ENCODE data around the gene URI1.
"Not testable (repeated sequence)": the region's sequence is repeated elsewhere in the genome, so short reads cannot be mapped to it uniquely, and the experiment has no call there.

The URI1 gene, protein sequence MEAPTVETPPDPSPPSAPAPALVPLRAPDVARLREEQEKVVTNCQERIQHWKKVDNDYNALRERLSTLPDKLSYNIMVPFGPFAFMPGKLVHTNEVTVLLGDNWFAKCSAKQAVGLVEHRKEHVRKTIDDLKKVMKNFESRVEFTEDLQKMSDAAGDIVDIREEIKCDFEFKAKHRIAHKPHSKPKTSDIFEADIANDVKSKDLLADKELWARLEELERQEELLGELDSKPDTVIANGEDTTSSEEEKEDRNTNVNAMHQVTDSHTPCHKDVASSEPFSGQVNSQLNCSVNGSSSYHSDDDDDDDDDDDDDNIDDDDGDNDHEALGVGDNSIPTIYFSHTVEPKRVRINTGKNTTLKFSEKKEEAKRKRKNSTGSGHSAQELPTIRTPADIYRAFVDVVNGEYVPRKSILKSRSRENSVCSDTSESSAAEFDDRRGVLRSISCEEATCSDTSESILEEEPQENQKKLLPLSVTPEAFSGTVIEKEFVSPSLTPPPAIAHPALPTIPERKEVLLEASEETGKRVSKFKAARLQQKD

DNA sequence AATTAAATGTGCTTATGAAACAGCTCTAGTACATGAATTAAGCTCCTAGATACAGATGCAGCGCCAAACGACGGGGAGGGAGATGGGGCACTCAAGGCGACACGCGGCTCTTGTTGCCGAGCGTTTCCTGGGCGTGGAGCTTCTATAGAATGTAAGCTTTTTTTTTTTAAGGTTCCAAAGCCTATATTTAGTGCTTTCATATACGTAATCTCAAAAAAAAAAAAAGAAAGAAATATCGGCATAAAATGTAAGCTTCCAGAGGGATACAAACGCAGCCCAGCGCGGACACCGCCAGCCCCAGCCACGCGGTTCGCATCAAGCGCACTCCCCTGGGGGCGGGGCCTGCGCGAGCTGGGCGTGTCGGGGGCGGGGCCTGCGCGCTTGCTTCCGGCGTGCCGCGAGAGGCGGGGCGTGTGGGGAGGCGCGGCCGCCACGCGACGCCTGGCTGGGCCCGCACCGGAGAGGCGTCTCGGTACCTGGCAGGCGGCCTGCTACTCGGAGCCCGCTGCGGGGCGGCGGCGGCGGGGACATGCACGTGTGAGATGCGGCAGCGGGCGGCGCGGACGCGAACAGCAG, at the start of gene URI1:
Gene URI1, plus strand, starts transcription at position 412 of the 576 bp plus-strand sequence. CDS start 309 bp downstream, outside the sequence.
- Histone ChIP-seq H3K4me3 (peak within 1 kb of the TSS; percentile 100), H3K9ac (ENCODE audit: insufficient read length) (peak within 1 kb of the TSS; percentile 91), H3K9me3 (ENCODE audit: low read depth, low read length) (no peaks in the 10 kb centered on the region), H3K36me3 (ENCODE audit: insufficient read depth, low read length) (0 out of 2 replicates have a peak, but pooled peaks cover 3% of the 10 kb centered on the region), H3K27ac (peak within 1 kb of the TSS; percentile 69; the same call in 1 of the 2 replicates)
- no peak for DNase-seq (ENCODE audit: low read depth, low spot score)
- TF ChIP-seq POLR2AphosphoS5 (IDR thresholded peaks at IDR 0.05; ENCODE audit: borderline replicate concordance, low read depth, low read length) (peak; percentile 91), EZH2 (IDR thresholded peaks at IDR 0.05) (no peak), FOXP2 (optimal IDR thresholded peaks at IDR 0.05; ENCODE audit: control extremely low read depth, extremely low read length, insufficient read depth) (no peak)

DNA sequence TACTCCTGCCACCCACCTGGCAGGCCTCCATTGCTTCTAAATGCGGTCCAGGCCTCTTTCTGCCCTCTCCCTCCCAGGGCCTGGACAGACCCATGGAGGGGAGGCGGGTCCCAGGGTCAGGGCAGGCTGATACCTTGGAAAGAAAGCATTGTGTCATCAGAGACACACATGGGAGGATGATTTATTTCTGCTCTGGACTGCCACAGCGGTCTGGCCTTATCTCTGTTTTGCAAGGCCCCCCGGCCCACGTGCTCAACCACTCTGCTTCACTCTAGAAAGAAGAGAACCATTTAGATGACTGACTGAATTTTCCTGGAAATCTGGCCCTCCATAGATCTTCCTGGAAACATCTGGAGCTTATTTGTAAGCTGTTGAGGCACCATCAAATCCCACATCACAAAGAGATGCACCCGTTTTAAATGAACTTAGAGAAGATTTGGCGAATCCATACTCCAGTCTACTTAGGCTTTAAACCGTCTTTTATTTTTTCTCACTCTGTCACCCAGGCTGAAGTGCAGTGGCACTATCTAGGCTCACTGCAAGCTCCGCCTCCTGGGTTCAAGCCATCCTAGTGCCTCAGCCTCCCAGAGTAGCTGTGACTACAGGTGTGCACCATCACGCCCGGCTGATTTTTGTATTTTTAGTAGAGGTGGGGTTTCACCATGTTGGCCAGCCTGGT, 48.3 kb upstream of the URI1 start:
- Histone ChIP-seq H3K36me3 (ENCODE audit: insufficient read depth, low read length) (no peaks in the 10 kb centered on the region), H3K9me3 (ENCODE audit: low read depth, low read length) (no peaks in the 10 kb centered on the region), H3K4me3 (no peak overlapping the region), H3K27ac (no peak overlapping the region), H3K9ac (ENCODE audit: insufficient read length) (no peak overlapping the region)
- no peak for TF ChIP-seq FOXP2 (optimal IDR thresholded peaks at IDR 0.05; ENCODE audit: control extremely low read depth, extremely low read length, insufficient read depth)
- no peak for TF ChIP-seq POLR2AphosphoS5 (IDR thresholded peaks at IDR 0.05; ENCODE audit: borderline replicate concordance, low read depth, low read length)
- TF ChIP-seq EZH2 (IDR thresholded peaks at IDR 0.05) = no peak
- DNase-seq (ENCODE audit: low read depth, low spot score) = no peak

DNA sequence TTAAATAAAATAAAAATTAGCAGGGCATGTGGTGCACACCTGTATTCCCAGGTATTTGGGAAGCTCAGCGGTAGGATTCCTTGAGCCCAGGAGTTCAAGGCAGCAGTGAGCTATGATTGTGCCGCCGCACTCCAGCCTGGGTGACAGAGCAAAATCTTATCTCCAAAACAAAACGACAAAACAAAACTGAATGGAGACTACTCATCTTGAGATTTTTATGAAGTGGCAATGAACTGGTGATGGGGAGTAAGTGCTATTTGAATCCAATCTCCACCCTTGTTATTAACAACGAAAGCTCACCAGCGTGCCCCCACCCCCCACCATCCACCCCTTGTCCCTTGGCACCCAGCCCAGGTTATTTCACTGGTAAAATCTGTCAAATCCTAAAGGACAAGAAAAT, 45.2 kb upstream of the URI1 start:
- no peak for DNase-seq (ENCODE audit: low read depth, low spot score)
- TF ChIP-seq FOXP2 (optimal IDR thresholded peaks at IDR 0.05; ENCODE audit: control extremely low read depth, extremely low read length, insufficient read depth) (no peak), POLR2AphosphoS5 (IDR thresholded peaks at IDR 0.05; ENCODE audit: borderline replicate concordance, low read depth, low read length) (no peak), EZH2 (IDR thresholded peaks at IDR 0.05) (no peak)
- H3K27ac ChIP-seq = no peak overlapping the region

DNA sequence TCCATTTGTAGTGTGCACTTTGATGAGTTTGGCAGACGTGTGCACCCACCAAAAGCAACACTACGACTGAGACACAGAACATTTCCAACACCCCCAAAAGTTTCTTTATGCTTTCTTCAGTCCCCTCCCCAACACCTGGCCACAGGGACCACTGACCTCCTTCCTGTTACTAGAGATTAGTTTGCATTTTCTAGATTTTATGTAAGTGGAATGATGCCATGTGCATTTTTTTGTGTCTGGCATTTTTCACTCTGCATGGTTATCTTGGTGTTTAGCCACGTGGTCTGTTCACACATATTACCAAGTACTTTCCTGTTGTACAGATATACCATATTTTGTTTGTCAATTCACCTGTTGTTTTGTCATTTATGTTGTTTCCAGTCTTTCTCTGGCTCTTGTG, 44.6 kb upstream of the URI1 start:
- TF ChIP-seq POLR2AphosphoS5 (IDR thresholded peaks at IDR 0.05; ENCODE audit: borderline replicate concordance, low read depth, low read length) = no peak
- TF ChIP-seq EZH2 (IDR thresholded peaks at IDR 0.05) = no peak
- no peak for TF ChIP-seq FOXP2 (optimal IDR thresholded peaks at IDR 0.05; ENCODE audit: control extremely low read depth, extremely low read length, insufficient read depth)
- no peak overlapping the region for H3K4me3 ChIP-seq

More for the DNA sequence above, 45.2 kb upstream of the URI1 start:
- Histone ChIP-seq H3K9ac (ENCODE audit: insufficient read length) (no peak overlapping the region), H3K9me3 (ENCODE audit: low read depth, low read length) (no peaks in the 10 kb centered on the region), H3K4me3 (no peak overlapping the region), H3K36me3 (ENCODE audit: insufficient read depth, low read length) (no peaks in the 10 kb centered on the region)

DNA sequence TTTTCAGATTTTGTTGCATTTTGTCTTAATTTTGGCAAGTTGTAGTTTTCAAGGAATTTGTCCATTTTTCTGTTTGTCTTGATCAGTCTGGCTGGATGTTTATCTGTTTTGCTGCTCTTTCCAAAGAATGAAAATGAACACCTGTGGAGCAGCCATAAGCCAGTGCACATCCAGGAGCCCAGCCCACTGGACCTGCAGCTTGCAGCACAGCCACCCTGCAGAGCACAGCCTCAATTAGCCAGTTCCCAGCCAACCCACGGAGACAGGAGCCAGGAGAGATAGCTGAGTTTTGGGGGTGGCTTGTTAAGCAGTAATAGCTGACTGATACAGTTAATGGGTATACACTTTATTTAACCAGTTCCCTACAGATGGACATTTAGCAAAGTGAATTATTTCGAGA, 38.0 kb upstream of the URI1 start:
- Histone ChIP-seq H3K27ac (no peak overlapping the region), H3K4me3 (no peak overlapping the region), H3K36me3 (ENCODE audit: insufficient read depth, low read length) (no peaks in the 10 kb centered on the region), H3K9me3 (ENCODE audit: low read depth, low read length) (no peaks in the 10 kb centered on the region), H3K9ac (ENCODE audit: insufficient read length) (no peak overlapping the region)
- TF ChIP-seq EZH2 (IDR thresholded peaks at IDR 0.05) = no peak
- TF ChIP-seq POLR2AphosphoS5 (IDR thresholded peaks at IDR 0.05; ENCODE audit: borderline replicate concordance, low read depth, low read length) = no peak
- no peak for TF ChIP-seq FOXP2 (optimal IDR thresholded peaks at IDR 0.05; ENCODE audit: control extremely low read depth, extremely low read length, insufficient read depth)
- no peak for DNase-seq (ENCODE audit: low read depth, low spot score)

More for the DNA sequence above, 44.6 kb upstream of the URI1 start:
- Histone ChIP-seq H3K36me3 (ENCODE audit: insufficient read depth, low read length) (no peaks in the 10 kb centered on the region), H3K9ac (ENCODE audit: insufficient read length) (no peak overlapping the region), H3K9me3 (ENCODE audit: low read depth, low read length) (no peaks in the 10 kb centered on the region), H3K27ac (no peak overlapping the region)
- no peak for DNase-seq (ENCODE audit: low read depth, low spot score)

DNA sequence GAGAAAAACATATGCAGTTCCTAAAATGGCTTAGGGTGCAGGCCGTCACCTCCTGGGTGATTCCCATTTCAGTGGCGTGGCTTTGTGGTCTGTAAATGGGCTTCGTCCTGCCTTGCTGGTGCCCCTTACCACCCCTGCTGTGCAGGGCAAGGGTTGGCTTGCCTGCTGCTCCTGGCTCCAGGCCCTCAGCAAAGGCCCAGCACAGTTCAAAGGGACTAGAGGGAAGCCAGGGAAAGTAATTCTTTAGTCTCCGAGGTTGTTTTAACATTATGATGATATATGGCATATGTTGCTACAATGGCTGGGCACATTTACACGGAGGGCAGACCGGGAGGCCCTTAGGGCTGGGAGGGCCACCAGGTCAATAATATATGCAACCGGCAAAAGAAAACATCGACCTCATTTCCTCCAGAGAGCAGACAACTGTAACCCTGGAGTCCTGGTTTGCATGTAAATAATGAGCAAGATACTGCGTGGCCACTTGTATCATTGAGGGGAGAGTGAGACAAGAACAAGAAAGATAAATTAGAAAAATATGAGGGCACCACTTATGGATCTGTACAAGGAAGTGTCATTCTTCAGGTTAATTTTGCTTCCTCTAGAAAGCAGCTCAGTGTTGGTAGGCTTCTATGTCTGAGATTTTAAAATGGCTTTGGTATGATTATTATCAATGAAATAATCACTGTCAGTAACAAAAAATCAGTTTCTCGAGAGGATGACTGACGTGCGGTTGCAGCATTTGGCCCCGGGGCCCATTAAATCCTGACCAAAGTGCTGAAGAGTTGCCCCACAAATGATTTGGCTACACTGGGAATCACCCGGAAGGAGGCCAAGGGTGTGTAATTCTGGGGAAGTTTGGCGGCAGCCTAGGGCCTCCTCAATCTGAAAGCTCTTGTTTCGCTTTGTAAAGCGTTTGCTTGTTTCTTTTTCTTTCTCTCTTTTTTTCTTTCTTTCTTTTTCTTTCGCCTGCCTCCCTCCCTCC, 32.8 kb upstream of the URI1 start:
- Histone ChIP-seq H3K27ac (peak overlapping the region; percentile 94), H3K9me3 (ENCODE audit: low read depth, low read length) (no peaks in the 10 kb centered on the region), H3K4me3 (peak overlapping the region; percentile 44; the same call in 1 of the 2 replicates), H3K36me3 (ENCODE audit: insufficient read depth, low read length) (no peaks in the 10 kb centered on the region), H3K9ac (ENCODE audit: insufficient read length) (no peak overlapping the region)
- no peak for TF ChIP-seq FOXP2 (optimal IDR thresholded peaks at IDR 0.05; ENCODE audit: control extremely low read depth, extremely low read length, insufficient read depth)
- no peak for TF ChIP-seq EZH2 (IDR thresholded peaks at IDR 0.05)
- TF ChIP-seq POLR2AphosphoS5 (IDR thresholded peaks at IDR 0.05; ENCODE audit: borderline replicate concordance, low read depth, low read length) = no peak
- no peak for DNase-seq (ENCODE audit: low read depth, low spot score)

DNA sequence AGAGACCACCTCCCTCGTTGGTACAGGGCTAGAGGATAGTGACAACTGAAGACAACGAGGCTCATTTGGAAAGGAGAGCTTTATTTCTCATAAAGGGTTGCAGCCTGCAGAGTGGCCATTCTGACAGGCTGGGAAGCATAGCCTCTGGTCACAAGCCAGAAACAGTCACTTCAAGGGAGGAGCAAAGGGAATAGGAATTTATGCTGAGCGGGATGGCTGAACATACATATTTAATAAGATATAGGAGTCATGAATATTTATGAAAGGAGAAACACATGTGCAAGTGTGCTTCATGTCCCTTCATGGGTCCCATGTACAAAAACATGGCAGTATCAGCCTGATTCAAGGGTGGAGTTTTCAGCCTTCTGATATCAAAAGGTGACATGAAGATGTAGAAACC, 27.1 kb upstream of the URI1 start:
- Histone ChIP-seq H3K4me3 (peak overlapping the region; percentile 38; the same call in 1 of the 2 replicates), H3K27ac (0 out of 2 replicates have a peak overlapping the region, but pooled peaks have one; percentile 42), H3K9ac (ENCODE audit: insufficient read length) (no peak overlapping the region), H3K36me3 (ENCODE audit: insufficient read depth, low read length) (no peaks in the 10 kb centered on the region), H3K9me3 (ENCODE audit: low read depth, low read length) (no peaks in the 10 kb centered on the region)
- TF ChIP-seq POLR2AphosphoS5 (IDR thresholded peaks at IDR 0.05; ENCODE audit: borderline replicate concordance, low read depth, low read length) (no peak), EZH2 (IDR thresholded peaks at IDR 0.05) (no peak), FOXP2 (optimal IDR thresholded peaks at IDR 0.05; ENCODE audit: control extremely low read depth, extremely low read length, insufficient read depth) (no peak)
- no peak for DNase-seq (ENCODE audit: low read depth, low spot score)

DNA sequence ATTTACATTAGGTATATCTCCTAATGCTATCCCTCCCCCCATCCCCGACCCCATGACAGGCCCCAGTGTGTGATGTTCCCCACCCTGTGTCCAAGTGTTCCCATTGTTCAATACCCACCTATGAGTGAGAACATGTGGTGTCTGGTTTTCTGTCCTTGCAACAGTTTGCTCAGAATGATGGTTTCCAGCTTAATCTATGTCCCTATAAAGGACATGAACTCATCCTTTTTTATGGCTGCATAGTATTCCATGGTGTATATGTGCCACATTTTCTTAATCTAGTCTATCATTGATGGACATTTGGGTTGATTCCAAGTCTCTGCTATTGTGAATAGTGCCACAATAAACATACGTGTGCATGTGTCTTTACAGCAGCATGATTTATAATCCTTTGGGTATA, 26.2 kb upstream of the URI1 start:
- H3K9ac ChIP-seq (ENCODE audit: insufficient read length); H3K9me3 ChIP-seq (ENCODE audit: low read depth, low read length); H3K27ac ChIP-seq; DNase-seq (ENCODE audit: low read depth, low spot score); H3K4me3 ChIP-seq; H3K36me3 ChIP-seq (ENCODE audit: insufficient read depth, low read length): not testable (repeated sequence)

Measured in SK-N-MC (cell line).